ENCODE data around the gene ECEL1. TPM values are rescaled to one million over a fixed set of nuclear protein-coding genes. Genes with fewer than 3 reads are reported as not detected.
"Not testable (repeated sequence)": the region's sequence is repeated elsewhere in the genome, so short reads cannot be mapped to it uniquely, and the experiment has no call there.

The ECEL1 gene
- total RNA-seq, 1 experiment from 2014 or later, result not detected

- no peak for DNase-seq (ENCODE audit: low spot score)
Observed at GRCh38 chr2:232460171-232460570, 27.5 kb downstream of the ECEL1 start.

- DNase-seq (ENCODE audit: low spot score), result no peak
Observed at GRCh38 chr2:232459419-232460035, 28.1 kb downstream of the ECEL1 start.

GRCh38 chr2:232458661-232459418, 28.8 kb downstream of the ECEL1 start:
- no peak for DNase-seq (ENCODE audit: low spot score)

GRCh38 chr2:232458051-232458660, 29.5 kb downstream of the ECEL1 start:
- no peak for DNase-seq (ENCODE audit: low spot score)

GRCh38 chr2:232457121-232458011, 30.3 kb downstream of the ECEL1 start:
- DNase-seq (ENCODE audit: low spot score), result no peak

GRCh38 chr2:232456296-232457120, 31.1 kb downstream of the ECEL1 start:
- no peak for DNase-seq (ENCODE audit: low spot score)

- no peak for DNase-seq (ENCODE audit: low spot score)
Observed at GRCh38 chr2:232455426-232456255, 32.0 kb downstream of the ECEL1 start, which contains the start of gene ALPI. Gene ALPI, plus strand, starts transcription at chr2:232456153. Its CDS starts 47 bp downstream, at chr2:232456200.

GRCh38 chr2:232454630-232455029, 33.0 kb downstream of the ECEL1 start:
- DNase-seq (ENCODE audit: low spot score), result no peak

- DNase-seq (ENCODE audit: low spot score), result not testable (repeated sequence)
Observed at GRCh38 chr2:232451645-232452044, 36.0 kb downstream of the ECEL1 start.

GRCh38 chr2:232449964-232450363, 37.7 kb downstream of the ECEL1 start:
- no peak for DNase-seq (ENCODE audit: low spot score)

- DNase-seq (ENCODE audit: low spot score), result no peak
Observed at GRCh38 chr2:232448304-232448690, 39.3 kb downstream of the ECEL1 start.

- DNase-seq (ENCODE audit: low spot score), result no peak
Observed at GRCh38 chr2:232447638-232448303, 39.9 kb downstream of the ECEL1 start.

- DNase-seq (ENCODE audit: low spot score), result no peak
Observed at GRCh38 chr2:232447091-232447620, 40.5 kb downstream of the ECEL1 start.

- DNase-seq (ENCODE audit: low spot score), result not testable (repeated sequence)
Observed at GRCh38 chr2:232446266-232446777, 41.3 kb downstream of the ECEL1 start.

- DNase-seq (ENCODE audit: low spot score), result not testable (repeated sequence)
Observed at GRCh38 chr2:232445149-232445885, 42.3 kb downstream of the ECEL1 start.

GRCh38 chr2:232444409-232445148, 43.1 kb downstream of the ECEL1 start:
- peak; percentile 80 for DNase-seq (ENCODE audit: low spot score)
